ENCODE measurements around the gene DPP4. TPM values are rescaled to one million over a fixed set of nuclear protein-coding genes. Genes with fewer than 3 reads are reported as not detected.
A peak's percentile ranks its signal among the peaks of the same experiment; 100 is the strongest.

Gene DPP4
- polyA plus RNA-seq, 1 donor (not counting 4 experiments of a cell fraction or from before 2014, with no cell fraction given) = 1.1 TPM

- dilution Hi-C loops (cut with MboI; ENCODE audit: extremely low pct_ligation_motif_present, low sequenced_read_pairs) = no loop called here
- H3K27ac ChIP-seq (ENCODE audit: control insufficient read depth, insufficient read depth, low read length) = peak overlapping the region; percentile 43
Measured at GRCh38 chr2:161990036-161990435, 84.0 kb downstream of the DPP4 start.

GRCh38 chr2:161988589-161988988, 85.4 kb downstream of the DPP4 start:
- H3K9me3 ChIP-seq (ENCODE audit: control insufficient read depth, low read depth, low read length) = no peaks in the 10 kb centered on the region
- H4K20me1 ChIP-seq (ENCODE audit: control insufficient read depth, extremely low read depth, insufficient read depth, low read length) = no peaks in the 10 kb centered on the region
- no peaks in the 10 kb centered on the region for H3K9me1 ChIP-seq (ENCODE audit: control insufficient read depth, extremely low read depth, insufficient read depth, low read length)
- H3K9ac ChIP-seq (ENCODE audit: control insufficient read depth, extremely low read depth, insufficient read depth, low read length) = no peak overlapping the region
- H3K27me3 ChIP-seq (ENCODE audit: control insufficient read depth, extremely low read depth, insufficient read depth, low read length) = no peaks in the 10 kb centered on the region
- H3K4me3 ChIP-seq (ENCODE audit: control insufficient read depth in 2 of 3, extremely low read depth in 1 of 3, insufficient read depth in 2 of 3, low read depth in 1 of 3, low read length in 3 of 3) = no peak overlapping the region
- H3K27ac ChIP-seq (ENCODE audit: control insufficient read depth, insufficient read depth, low read length) = no peak overlapping the region
- TF ChIP-seq CTCF (optimal IDR thresholded peaks at IDR 0.05 in 1 of 3, IDR thresholded peaks at IDR 0.05 in 1 of 3, conservative IDR thresholded peaks at IDR 0.05 in 1 of 3; ENCODE audit: extremely low read depth in 1 of 3, insufficient read depth in 2 of 3, low read length in 3 of 3) (peak in 2 of 3 experiments; percentile 27 to 42), EZH2 (IDR thresholded peaks at IDR 0.05; ENCODE audit: low read length) (no peak)
- no peak overlapping the region for H3K4me2 ChIP-seq (ENCODE audit: control insufficient read depth, extremely low read depth, insufficient read depth, low read depth, low read length)
- H2AFZ ChIP-seq (ENCODE audit: control insufficient read depth, low read length) = no peak overlapping the region
- peaks cover 19% of the 10 kb centered on the region for H3K4me1 ChIP-seq (ENCODE audit: control insufficient read depth, extremely low read depth, insufficient read depth, low read length)
- dilution Hi-C loops (cut with MboI; ENCODE audit: extremely low pct_ligation_motif_present, low sequenced_read_pairs) = no loop called here
- H3K79me2 ChIP-seq (ENCODE audit: control insufficient read depth, insufficient read depth, low read length) = no peaks in the 10 kb centered on the region
- FAIRE-seq (no peak), DNase-seq (ENCODE audit: low read depth, low spot score) (no peak)
- no peaks in the 10 kb centered on the region for H3K36me3 ChIP-seq (ENCODE audit: control insufficient read depth in 2 of 2, extremely low read depth in 1 of 2, insufficient read depth in 2 of 2, low read length in 2 of 2)

More at GRCh38 chr2:161990036-161990435, 84.0 kb downstream of the DPP4 start:
- no peaks in the 10 kb centered on the region for H3K79me2 ChIP-seq (ENCODE audit: control insufficient read depth, insufficient read depth, low read length)
- no peaks in the 10 kb centered on the region for H3K9me3 ChIP-seq (ENCODE audit: control insufficient read depth, low read depth, low read length)
- H3K27me3 ChIP-seq (ENCODE audit: control insufficient read depth, extremely low read depth, insufficient read depth, low read length) = no peaks in the 10 kb centered on the region
- peaks cover 19% of the 10 kb centered on the region for H3K4me1 ChIP-seq (ENCODE audit: control insufficient read depth, extremely low read depth, insufficient read depth, low read length)
- H4K20me1 ChIP-seq (ENCODE audit: control insufficient read depth, extremely low read depth, insufficient read depth, low read length) = no peaks in the 10 kb centered on the region
- H3K36me3 ChIP-seq (ENCODE audit: control insufficient read depth in 2 of 2, extremely low read depth in 1 of 2, insufficient read depth in 2 of 2, low read length in 2 of 2) = no peaks in the 10 kb centered on the region
- FAIRE-seq = peak; percentile 83
- H3K4me3 ChIP-seq (ENCODE audit: control insufficient read depth in 2 of 3, extremely low read depth in 1 of 3, insufficient read depth in 2 of 3, low read depth in 1 of 3, low read length in 3 of 3) = peak overlapping the region in 2 of 3 experiments; percentile 31 to 32
- TF ChIP-seq CTCF (optimal IDR thresholded peaks at IDR 0.05 in 1 of 3, IDR thresholded peaks at IDR 0.05 in 1 of 3, conservative IDR thresholded peaks at IDR 0.05 in 1 of 3; ENCODE audit: extremely low read depth in 1 of 3, insufficient read depth in 2 of 3, low read length in 3 of 3) (no peak), EZH2 (IDR thresholded peaks at IDR 0.05; ENCODE audit: low read length) (no peak)
- no peak overlapping the region for H2AFZ ChIP-seq (ENCODE audit: control insufficient read depth, low read length)
- peak; percentile 40 for DNase-seq (ENCODE audit: low read depth, low spot score)
- H3K9ac ChIP-seq (ENCODE audit: control insufficient read depth, extremely low read depth, insufficient read depth, low read length) = no peak overlapping the region
- no peaks in the 10 kb centered on the region for H3K9me1 ChIP-seq (ENCODE audit: control insufficient read depth, extremely low read depth, insufficient read depth, low read length)
- peak overlapping the region; percentile 66 for H3K4me2 ChIP-seq (ENCODE audit: control insufficient read depth, extremely low read depth, insufficient read depth, low read depth, low read length)

Data from keratinocyte (primary cell).